GM20000 (cell line): ENCODE data around the gene DDX5.

Source experiments
- DNase-seq: peaks from one replicate; pipeline ENCODE4 v3.0.0; 2012; ENCODE audit warnings: low spot score
- TF ChIP-seq, protein P1 (sequence below): IDR thresholded peaks from 2 replicates; pipeline ENCODE4 v1.5.1; 2012; ENCODE audit warnings: mild to moderate bottlenecking, control low read depth; ENCODE audit errors: extremely low read depth, missing control alignments

Gene DDX5

DNA sequence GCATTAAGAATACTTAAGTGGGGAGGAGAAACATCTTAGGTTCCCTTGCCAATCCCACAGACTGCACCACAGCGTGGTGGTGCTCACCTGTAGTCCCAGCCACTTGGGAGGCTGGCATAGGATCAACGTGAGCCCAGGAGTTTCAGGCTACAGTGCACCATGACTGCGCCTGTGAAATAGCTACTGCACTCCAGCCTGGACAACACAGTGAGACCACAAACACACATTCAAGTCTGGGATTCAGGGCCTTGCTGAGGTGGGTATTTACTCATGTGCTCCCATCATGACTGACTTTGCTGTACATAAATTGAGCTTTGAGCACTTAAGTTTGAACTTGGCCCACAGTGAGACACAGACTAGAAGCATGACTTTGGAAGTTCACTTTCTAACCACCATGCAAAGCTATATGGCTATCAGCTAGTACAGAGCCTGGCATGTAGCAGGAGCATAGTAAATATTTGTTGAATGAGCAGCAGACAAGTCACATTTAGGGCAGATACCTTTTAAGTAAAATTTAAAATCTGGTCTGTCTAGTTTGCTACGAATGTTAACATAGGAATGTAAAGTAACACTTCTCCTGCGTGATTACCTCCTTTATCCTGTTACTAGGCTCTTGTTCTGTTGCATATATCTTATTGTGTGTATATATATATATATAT lies 34.2 kb upstream of the DDX5 start:
- DNase-seq = no peak
- TF ChIP-seq, protein P1, sequence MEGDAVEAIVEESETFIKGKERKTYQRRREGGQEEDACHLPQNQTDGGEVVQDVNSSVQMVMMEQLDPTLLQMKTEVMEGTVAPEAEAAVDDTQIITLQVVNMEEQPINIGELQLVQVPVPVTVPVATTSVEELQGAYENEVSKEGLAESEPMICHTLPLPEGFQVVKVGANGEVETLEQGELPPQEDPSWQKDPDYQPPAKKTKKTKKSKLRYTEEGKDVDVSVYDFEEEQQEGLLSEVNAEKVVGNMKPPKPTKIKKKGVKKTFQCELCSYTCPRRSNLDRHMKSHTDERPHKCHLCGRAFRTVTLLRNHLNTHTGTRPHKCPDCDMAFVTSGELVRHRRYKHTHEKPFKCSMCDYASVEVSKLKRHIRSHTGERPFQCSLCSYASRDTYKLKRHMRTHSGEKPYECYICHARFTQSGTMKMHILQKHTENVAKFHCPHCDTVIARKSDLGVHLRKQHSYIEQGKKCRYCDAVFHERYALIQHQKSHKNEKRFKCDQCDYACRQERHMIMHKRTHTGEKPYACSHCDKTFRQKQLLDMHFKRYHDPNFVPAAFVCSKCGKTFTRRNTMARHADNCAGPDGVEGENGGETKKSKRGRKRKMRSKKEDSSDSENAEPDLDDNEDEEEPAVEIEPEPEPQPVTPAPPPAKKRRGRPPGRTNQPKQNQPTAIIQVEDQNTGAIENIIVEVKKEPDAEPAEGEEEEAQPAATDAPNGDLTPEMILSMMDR = no peak

DNA sequence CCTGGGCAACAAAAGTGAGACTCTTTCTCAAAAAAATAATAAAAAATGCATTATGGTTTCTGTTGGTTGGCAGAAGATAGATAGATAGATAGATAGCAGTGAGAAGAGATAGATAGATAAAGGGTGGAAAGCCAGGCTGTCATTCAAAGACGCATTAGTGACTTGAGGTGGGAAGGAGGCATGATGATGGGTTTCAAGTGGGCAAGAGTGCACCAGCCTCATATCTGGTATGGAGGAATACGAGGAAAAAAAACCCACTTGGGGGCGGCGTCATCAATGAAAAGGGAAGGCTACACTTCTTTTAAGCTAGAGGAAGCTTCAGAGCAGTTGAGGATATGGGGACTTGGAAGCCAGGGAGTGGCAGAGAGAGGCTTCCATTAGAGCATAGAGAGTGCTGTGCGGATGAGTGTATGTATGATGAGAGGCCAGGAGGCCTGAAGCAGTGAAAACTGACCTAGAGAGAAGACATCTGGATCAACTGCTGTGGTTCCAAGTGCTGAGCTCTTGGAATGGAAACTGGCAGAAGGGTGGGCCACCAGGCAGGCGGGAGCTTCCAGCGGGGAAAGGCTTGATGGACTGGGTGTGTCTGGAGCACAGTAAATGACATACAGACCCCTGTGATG lies 32.5 kb upstream of the DDX5 start:
- DNase-seq = no peak
- TF ChIP-seq, protein P1 = no peak

DNA sequence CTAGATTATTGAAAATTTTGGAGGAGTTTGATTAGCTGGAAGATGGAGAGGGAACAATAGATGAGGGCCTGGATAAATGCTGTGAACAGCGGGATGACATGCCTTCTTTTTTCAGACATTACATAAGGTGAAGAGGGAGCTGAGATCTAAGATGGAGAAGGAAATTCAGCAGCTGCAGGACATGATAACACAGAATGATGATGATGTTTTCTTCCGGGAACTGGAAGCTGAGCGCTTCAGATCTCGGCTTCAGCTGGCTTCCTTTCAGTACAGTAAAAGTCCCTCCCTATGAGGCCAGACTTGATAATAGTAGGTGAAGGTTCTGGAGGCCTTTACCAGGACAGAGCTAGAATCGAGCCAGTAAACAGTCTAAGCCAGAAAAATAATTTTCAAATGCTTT lies 31.4 kb upstream of the DDX5 start:
- no peak for DNase-seq
- TF ChIP-seq, protein P1 = no peak

DNA sequence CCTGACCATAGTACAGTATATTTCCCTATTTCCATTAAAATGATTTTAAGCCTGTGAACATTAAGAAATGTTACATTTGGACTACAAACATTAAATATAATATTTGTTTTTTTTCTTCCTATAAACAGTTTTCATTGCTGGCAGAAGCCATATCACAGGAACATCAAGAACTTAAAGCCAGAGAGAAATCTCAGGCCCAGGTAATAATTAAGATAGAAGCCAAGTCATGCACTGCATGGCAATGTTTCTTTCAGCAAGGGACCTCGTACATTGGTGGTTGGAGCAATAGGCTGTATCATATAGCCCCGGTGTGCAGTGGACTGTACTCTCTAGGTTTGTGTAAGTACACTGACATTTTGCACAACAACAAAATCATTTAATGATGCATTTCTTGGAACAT lies 30.8 kb upstream of the DDX5 start:
- no peak for DNase-seq
- TF ChIP-seq, protein P1 = no peak

DNA sequence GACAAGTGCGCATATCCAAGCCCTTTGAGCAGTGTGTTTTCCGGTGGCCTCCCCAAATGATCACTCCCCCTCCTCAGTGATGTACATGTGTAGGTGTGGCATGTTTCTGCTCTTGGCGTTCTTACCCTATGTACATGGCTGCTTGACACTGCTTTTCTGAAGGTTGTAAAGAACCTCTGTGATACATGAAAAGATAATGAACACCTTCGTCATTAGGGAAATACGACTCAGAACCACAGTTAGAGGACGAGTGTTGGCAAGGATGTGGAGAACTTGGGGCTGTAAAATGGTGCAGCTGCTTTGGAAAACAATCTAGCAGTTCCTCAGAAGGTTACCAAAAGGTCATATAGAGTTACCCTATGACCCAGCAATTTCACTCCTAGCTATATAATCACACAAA lies 29.3 kb upstream of the DDX5 start:
- no peak for DNase-seq
- TF ChIP-seq, protein P1 = no peak

DNA sequence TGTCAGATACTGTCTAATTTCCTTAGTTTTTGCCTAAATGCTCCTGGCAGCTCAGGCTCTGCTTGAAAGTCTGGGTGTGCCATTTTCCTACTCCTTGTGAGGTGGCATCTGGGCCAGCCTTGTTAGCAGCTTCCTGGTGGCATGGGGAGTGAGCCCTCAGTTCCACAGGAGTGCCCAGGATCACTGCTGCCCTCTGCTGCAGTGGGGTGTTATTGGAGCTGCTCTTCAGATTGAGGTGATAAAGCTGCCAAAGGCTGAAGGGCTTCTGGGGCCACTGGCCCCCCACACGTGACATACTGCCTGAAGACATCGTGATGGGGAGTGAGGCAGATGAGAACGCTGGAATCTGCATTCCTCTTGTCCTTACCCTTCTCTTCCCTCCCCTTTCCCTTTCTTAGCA lies 28.1 kb upstream of the DDX5 start:
- TF ChIP-seq, protein P1 = no peak
- DNase-seq = no peak

DNA sequence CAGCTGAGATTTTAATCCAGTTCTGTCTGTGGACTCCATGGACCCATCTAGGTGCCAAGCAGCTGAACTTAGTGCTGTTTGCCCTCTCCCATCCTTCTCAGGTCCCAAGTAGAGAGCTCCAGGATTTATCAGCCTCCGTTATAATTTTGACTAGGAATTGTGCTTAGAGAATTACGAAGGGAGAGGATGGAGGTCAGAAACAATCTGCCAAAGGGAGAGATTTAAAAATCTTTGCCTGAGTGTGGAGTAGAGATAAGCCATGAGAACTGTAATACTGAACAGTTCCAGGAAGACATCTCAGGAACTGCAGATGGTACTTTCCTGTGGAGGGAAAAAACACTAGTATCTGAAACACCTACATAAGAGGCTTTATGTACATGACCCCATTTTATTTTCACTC lies 27.7 kb upstream of the DDX5 start:
- TF ChIP-seq, protein P1 = no peak

More for the DNA sequence above, 27.7 kb upstream of the DDX5 start:
- no peak for DNase-seq
